AG08395 (cell line): ENCODE data around the gene NCKAP1.
"Not testable (repeated sequence)": the region's sequence is repeated elsewhere in the genome, so short reads cannot be mapped to it uniquely, and the experiment has no call there.

Source experiments
- DNase-seq: peaks from one replicate; pipeline ENCODE4 v3.0.0; 2012; ENCODE audit warnings: mixed read lengths, low spot score

NCKAP1 gene

DNA sequence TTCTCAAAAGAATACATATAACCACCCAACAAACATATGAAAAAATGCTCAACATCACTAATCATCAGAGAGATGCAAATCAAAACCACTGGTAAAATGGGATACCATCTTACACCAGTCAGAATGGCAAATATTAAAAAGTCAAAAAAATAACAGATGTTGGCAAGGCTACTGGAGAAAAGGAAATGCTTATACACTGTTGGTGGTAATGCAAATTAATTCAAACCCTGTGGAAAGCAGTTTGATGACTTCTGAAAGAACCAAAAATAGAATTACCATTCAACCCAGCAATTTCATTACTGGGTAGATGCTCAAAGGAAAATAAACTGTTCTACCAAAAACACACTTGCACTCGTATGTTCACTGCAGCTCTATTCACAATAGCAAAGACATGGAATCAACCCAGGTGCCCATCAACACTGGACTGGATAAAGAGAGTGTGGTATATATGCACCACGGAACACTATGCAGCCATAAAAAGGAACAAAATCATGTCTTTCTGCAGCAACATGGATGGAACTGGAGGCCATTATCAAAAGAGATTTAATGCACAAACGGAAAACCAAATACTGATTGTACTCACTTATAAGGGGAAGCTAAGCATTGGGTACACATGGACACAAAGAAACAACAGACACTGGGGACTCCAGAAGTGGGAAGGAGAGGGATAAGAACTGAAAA lies 38.8 kb downstream of the NCKAP1 start:
- DNase-seq = no peak

DNA sequence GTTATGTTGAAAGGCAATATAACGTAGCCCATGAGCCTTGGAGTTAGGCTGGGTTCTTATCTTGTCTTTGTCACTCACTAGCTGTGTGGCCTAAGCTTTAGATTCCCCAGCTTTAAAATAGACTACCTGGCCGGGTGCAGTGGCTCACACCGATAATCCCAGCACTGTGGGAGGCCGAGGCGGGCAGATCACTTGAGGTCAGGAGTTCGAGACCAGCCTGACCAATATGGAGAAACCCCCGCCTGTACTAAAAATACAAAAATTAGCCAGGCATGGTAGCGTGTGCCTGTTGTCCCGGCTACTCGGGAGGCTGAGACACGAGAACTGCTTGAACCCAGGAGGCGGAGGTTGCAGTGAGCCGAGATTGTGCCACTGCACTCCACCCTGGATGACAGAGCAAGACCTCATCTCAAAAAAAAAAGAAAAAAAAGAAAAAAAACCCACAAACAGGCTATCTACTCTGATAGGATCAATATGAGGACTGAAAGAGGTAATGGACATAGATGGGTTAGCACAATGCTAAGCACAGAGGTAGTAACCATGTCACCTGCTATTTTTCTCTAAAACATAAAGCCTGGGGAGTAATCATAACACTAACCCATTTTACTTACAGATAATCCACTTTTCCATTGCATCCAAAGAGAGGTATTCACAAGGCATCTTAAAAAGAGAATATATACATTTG lies 43.9 kb downstream of the NCKAP1 start:
- DNase-seq = no peak

DNA sequence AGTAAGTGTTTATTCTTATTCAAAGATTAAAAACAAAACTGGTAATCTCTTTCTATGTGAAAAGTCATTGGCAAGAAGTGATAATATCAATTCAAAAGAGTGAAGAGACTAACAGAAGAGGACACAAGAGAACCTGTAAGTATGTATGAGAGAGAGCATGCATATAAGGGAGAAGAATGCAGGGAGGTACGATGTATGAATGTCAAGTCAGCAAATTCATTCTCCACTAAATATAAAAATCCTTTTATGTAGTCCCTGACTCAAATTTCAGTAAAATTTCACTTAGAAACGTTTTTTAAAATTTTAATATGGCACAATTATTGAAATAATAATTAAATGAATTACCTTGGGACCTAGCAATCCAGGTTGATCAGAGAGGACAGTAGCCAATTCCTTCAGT lies 55.3 kb downstream of the NCKAP1 start:
- no peak for DNase-seq

DNA sequence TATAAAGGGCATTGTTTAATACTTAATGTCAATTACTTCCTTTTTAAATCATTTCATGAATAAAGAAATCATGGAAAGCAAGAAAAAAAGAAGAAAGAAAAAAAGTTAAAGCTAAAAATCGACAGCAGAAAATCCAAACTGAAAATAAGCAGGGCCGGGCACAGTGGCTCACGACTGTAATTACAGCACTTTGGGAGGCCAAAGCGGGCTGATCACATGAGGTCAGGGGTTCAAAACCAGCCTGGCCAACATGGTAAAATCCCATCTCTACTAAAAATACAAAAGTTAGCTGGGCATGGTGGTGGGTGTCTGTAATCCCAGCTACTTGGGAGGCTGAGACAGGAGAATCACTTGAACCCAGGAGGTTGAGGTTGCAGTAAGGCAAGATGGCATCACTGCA lies 56.8 kb downstream of the NCKAP1 start:
- not testable (repeated sequence) for DNase-seq

DNA sequence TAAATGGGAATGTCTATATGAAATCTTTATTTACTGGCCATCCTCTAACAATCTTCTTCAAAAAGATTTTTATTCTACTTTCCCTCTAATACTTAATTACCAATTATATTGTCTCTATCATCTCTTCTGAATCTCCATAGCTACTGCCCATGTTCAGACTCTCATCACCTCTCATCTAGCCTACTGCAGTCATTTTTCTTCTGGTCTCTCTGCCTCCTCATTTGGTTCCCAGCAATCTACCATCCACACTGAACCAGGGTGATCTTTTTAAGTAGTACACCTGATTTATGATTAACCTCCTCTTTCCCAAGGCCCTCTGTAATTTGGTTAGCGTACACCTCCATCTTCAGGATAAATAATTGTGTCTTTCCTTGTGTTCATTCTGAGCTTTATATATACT lies 57.6 kb downstream of the NCKAP1 start:
- DNase-seq = no peak

DNA sequence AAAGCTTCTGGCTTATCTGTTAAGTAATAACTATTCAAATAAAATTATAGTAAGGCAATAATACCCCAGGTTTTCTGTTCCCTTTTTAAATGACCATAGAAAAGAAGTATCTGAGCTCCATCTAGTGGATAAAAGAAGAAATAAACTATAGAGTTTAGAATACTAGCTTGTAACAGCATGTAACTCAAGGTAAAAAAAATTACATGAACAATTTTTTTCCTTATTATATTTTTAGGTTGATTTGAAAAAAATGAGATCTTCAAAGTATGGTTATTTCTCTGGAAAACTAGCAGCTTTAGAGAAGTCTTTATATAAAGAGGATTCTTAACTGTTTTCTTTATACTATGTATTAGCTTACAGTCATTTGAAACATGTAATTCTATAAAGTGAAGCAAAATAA lies 58.1 kb downstream of the NCKAP1 start:
- peak; percentile 41 for DNase-seq

DNA sequence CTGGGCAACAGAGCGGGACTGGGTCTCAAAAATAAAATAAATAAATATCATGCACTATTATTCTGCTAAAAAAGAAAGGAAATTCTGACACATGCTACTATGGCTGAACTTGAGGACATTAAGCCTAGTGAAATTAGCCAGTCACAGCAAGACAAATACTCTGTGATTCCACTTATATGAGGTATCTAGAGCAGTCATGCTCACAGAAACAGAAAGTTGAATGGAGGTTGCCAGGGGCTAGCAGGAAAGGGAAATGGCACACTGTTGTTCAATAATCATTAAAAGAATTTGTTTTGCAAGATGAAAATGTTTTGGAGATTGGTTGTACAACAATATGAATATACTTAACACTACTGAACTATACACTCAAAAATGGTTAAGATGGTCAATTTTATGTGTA lies 60.8 kb downstream of the NCKAP1 start:
- DNase-seq = no peak

DNA sequence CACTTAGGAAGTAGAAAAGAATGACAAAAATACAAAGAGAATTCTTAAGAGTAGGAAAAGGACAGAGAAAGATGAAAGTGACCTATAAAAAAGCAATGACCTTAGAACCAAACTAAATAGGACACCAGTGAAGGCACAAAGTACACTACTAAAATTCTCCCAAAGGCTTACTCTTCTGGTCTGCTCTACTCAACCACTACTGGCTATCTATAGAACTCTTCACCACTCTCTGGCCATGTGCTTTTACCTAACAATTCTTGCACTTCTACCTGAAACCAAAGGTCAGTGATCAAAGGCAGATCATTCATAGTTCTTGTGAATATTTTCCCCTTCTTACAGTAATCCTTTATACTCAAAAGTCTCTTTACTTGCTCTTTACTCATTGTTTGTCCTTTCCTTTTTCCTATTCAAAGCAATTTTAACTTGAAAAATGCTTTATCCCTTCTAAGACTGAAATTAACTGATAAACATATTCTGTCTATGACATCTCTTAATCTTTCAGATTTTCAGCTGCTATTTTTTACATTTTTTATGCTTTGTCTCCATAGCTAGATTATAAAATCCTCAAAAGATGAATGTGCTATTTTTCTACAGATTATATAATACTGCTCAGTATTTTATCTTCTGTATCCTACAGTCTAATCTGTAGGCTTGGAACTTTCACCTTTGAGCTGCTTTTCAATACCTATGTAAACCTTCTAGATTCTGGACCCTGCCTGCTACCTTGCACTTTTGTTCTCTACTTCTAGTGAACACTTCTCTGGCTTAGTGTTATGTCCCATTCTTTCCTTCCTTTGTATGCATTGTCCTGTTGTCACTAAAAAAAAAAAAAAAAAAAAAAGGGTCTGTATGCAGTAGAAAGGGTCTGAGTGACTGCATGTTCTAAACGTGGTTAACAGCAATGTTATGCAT lies 64.6 kb downstream of the NCKAP1 start:
- DNase-seq = no peak

DNA sequence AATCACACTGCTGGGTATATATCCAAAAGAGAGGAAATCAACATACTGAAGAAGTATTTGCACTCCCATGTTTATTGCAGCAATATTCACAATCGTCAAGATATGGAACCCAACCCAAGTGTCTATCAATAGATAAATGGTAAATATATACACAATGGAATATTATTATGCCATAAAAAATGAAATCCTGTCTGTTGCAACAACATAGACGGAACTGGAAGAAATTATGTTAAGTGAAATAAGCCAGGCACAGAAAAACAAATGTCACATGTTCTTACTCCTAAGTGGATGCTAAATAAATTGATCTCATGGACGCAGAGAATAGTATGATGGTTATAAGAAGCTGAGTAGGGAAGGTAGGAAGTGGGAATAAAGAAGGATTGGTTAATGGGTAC lies 65.7 kb downstream of the NCKAP1 start:
- no peak for DNase-seq

DNA sequence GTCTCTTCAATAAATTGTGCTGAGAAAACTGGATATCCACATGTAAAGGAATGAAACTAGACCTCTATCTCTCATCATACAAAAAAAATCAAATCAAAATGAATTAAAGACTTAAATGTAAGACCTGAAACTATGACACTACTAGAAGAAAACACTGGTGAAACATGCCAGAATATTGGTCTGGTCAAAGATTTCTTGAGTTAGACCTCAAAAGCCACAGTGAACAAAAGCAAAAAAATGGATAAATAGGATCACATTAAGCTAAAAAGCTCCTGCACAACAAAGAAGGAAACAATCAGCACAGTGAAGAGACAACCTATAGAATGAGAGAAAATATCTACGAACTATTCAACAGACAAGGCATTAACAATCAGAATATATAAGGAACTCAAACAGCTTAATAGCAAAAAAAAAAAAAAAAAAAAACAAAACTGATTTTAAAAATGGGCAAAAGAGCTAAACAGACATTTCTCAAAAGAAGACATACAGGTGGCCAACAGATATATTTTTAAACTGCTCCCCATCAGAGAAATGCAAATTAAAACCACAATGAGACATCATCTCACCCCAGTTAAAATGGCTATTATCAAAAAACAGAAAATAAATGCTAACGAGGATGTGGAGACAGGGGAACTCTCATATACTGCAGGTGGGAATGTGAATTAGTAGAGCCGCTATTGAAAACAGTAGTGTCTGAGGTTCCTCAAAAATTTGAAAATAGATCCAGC lies 66.3 kb downstream of the NCKAP1 start:
- DNase-seq = no peak

DNA sequence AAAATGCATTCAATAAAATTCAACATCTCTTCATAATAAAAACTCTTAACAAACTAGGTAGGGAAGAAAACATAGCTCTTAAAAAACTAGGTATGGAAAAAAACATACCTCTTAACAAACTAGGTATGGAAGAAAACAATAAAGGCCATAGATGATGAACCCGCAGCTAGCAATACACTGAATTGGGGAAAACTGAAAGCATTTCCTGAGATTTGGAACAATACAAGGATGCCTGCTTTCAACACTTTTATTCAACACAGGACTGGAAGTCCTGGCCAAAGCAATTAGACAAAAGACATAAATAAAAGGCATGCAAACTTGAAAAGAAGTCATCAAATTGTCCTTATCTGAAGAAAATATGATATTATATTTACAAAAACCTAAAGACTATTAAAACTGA lies 67.8 kb downstream of the NCKAP1 start:
- no peak for DNase-seq

DNA sequence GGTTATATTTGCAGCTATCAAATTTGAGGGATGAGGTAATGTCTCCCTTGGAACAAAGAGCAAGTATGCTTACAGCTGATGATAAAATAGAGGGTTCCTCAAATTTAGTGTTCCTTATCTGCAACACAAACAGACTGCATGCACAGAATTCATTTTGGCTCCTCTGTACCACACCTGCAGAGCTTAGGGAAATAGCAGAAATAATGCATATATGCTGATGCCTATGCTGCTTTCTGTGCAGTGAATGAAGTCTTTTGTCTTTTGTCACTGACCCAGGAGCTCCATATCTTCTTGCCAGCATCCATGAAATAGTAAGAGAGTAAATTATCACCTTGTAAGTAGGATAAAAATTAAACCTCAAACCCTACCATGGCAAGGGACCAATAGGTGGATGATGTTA lies 69.8 kb downstream of the NCKAP1 start:
- DNase-seq = no peak

DNA sequence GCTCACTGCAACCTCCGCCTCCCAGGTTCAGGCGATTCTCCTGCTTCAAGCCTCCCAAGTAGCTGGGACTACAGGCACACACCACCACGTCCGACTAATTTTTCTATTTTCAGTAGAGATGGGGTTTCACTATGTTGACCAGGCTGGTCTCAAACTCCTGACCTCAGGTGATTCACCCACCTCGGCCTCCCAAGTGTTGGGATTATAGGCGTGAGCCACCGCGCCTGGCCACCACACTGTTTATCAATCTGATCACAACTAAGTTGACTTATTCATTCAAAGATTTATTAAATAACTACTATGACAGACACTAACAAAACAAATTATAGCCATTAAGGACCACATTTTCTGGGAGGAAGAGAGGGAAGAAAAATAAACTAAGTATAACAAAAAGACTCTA lies 71.9 kb downstream of the NCKAP1 start:
- DNase-seq = not testable (repeated sequence)

DNA sequence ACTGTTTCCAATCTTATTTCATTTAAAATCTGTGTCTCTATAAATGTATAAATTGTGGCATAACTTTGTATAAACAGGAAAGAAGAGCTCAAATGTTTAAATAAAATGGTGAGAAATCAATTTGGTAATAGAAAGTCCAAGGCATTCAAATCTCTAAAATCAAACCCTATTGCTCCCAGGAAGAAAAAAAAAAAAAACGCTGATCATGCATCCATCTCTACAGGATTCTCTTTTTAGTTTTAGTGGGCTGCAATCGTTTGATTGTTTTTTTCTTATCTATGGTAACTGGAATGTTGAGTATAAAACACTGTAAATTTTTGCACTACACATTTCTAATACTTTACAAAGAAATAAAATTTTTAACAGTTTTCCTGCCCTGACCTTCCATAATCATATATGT lies 75.6 kb downstream of the NCKAP1 start:
- no peak for DNase-seq

DNA sequence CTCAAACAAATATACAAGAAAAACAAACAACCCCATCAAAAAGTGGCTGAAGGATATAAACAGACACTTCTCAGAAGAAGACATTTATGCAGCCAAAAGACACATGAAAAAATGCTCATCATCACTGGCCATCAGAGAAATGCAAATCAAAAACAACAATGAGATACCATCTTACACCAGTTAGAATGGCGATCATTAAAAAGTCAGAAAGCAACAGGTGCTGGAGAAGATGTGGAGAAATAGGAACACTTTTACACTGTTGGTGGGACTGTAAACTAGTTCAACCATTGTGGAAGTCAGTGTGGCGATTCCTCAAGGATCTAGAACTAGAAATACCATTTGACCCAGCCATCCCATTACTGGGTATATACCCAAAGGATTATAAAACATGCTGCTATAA lies 77.4 kb downstream of the NCKAP1 start:
- DNase-seq = not testable (repeated sequence)

DNA sequence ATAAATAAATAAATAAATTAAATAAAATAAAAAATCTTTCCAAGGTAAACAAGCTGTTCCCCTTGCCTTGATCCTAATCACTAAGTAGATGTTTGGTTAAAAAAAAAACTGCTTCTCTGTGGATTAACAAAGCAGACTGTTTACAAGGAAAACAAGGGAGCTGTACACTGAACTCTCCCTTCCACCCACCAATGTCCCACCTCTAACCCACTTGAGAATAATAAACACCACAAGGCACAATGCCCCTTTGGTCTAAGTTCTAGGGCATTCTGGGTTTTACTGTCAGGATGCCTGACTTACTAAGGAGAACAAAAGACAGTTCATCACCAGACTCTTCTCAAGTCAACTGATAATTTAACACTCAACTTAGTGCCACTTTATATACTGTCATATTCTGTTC lies 83.5 kb downstream of the NCKAP1 start:
- DNase-seq = no peak

DNA sequence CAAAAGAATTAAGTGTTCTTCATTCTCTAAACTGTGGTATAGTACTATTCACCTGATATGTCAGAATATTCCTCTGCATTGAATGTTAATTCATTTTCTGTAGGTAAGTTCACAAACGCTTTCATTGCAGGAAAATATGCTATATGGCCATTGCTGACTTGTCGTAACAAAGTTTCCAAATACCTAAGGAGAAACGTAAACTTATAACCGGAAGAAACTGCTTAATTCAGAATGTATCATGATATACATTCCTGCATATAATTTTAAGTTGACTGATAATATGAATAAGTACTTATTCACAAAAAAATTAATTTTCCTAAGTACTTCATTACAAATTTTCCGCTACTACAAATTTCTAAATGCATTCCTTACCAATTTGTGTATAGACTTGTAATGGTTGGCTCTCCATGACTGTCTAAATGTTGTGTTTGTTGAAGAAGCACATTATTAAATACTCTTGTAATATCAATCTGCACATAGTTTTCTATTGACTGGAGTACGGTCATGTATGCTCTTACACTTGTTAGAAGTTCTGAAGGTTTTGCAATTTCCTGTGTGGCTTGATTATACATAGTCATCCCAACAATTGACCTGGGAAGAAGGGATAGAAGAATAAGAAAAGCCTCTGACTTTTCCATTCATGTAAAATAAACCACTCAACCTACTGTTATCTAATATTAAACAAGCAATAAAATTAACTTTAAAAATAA lies 85.4 kb downstream of the NCKAP1 start:
- DNase-seq = no peak

DNA sequence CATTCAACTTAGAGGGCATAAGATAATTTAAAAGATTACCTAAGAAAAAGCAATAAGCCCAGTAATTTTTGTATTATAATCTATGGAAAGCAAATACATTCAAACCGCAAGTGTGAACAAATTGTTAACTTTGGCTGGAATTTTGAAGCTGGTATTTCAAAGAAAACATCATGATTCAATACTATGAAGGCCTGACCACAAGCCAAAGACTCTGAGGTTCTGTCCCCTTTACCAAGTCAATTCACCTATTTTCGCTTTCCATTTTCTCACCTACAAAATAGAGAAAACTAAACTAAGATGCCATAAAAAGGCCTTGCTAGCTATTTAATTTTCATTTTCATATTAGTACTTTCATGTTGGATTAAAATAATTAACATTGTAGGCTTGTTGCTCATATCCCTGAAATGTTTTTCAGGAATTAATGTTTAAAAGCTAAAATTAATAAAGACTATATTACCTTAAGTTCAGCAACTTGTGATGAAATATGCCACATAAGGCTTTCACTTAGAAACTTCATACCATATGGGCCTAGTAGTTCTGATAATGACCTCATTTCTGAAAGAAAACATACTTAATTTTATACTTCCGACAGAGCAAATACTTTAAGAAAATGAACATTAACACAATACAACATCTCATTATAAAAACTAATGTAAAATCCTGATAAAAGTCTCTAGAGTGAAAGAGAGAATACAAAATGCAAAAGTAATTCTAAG lies 86.2 kb downstream of the NCKAP1 start:
- no peak for DNase-seq

DNA sequence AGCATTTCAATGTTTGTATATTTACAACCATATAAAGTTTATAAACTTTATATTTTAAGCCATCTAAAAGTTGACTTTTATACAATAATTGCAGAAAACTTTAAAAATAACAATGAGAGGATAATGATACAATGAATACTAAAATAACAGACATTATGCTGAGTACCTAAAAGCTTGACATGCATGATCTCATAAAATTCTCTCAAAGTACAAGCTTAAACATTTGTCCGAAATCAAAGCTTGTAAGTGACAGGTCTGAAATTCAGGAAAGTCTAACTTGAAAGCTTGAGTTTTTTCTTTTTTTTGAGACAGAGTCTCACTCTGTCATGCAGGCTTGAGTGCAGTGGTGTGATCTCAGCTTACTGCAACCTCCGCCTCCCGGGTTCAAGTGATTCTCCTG lies 87.7 kb downstream of the NCKAP1 start:
- DNase-seq = no peak

DNA sequence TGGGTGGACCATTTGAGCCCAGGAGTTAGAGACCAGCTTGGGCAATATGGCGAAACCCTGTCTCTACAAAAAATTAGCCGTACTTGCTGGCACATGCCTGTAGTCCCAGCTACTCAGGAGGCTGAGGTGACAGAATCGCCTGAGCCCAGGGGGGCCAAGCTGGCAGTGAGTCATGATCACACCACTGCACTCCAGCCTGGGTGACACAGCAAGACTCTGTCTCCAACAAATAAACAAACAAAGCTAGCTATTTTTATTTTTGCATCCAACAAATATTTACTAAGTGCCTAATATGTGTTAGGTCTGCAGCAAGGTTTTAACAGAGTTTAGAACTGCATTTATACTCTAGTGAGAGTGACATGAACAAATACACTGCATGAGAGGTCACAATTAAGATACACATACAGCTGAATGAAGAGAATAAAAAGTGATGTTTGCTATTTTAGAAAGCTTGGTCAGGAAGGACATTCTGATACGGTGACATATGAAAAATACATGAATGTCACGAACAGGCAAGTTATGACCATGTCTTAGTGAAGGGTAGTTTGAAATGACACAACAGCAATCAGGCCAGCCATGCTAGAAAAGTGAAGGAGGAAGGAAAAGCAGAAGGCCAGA lies 88.6 kb downstream of the NCKAP1 start:
- no peak for DNase-seq

DNA sequence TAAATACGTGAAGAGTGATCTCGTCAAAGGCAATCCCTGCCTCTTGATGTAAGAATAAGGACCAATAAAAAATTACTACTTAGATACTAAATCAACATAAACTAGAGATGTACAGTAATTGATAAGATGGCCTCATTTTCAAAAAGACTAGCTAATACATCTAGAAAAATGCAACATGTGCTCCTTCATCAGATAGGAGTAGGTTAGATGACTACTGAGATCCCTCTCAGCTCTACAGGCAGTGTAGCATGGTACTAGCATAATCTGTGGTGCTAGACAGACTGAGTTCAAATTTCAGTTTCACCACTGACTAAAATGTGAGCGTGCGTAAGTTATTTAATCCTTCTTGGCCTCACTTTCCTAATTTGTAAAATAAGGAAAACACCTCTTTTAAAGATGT lies 89.2 kb downstream of the NCKAP1 start:
- no peak for DNase-seq
